IMR-90 (cell line): ENCODE measurements around the gene TMPRSS7. TPM values are rescaled to one million over a fixed set of nuclear protein-coding genes. Genes with fewer than 3 reads are reported as not detected.

ENCODE experiments used
- ATAC-seq: fragments of 200-7000 bp; cut with Tn5 transposase; 2 replicates; pipeline ENCODE4 v1.9.1; 2020; ENCODE audit warnings: low read depth, mild to moderate bottlenecking, moderate library complexity
- BruUV-seq: library from RNA; stranded (reverse); fragments of 400-500 nt; replicated peaks from 2 replicates; lab custom pipeline; 2021; lab: Mats Ljungman, UMichigan
- CTCF ChIA-PET: fragments of 300-600 bp; formaldehyde crosslinking; extraction: SDS; loops from one replicate; lab custom pipeline; 2021; ENCODE audit warnings: antibody characterized with exemption; lab: Yijun Ruan, JAX
- POLR2A ChIA-PET: fragments of 300-600 bp; sonication (Branson Sonifier 250); formaldehyde crosslinking; loops from one replicate; lab custom pipeline; 2022; ENCODE audit warnings: antibody characterized with exemption; ENCODE audit not compliant: unreplicated experiment; lab: Charles Lee
- DNase-seq: peaks from one replicate; pipeline ENCODE4 v3.0.0; 2013
- H2AFZ ChIP-seq: replicated peaks from 2 replicates; pipeline ENCODE3; 2013; ENCODE audit warnings: low read length, mild to moderate bottlenecking; ENCODE audit not compliant: poor library complexity
- H2AK5ac ChIP-seq: 2 replicates; pipeline ENCODE4 v1.6.1; 2013; ENCODE audit warnings: low read depth, low read length, inconsistent platforms
- H2AK9ac ChIP-seq: replicated peaks from 2 replicates; pipeline ENCODE3; 2013; ENCODE audit warnings: mild to moderate bottlenecking, low read depth, low read length, moderate library complexity; ENCODE audit not compliant: poor library complexity
- H2BK120ac ChIP-seq: 2 replicates; pipeline ENCODE4 v1.6.1; 2013; ENCODE audit warnings: low read depth, low read length, inconsistent platforms
- H2BK15ac ChIP-seq: 3 replicates; pipeline ENCODE4 v1.6.1; 2013; ENCODE audit warnings: low read depth, low read length, inconsistent platforms
- H2BK20ac ChIP-seq: 2 replicates; pipeline ENCODE4 v1.6.1; 2013; ENCODE audit warnings: low read depth, mild to moderate bottlenecking, inconsistent platforms, low read length, moderate library complexity
- H2BK5ac ChIP-seq: 2 replicates; pipeline ENCODE4 v1.6.1; 2013; ENCODE audit warnings: mild to moderate bottlenecking, low read depth, low read length, inconsistent platforms; ENCODE audit not compliant: poor library complexity, severe bottlenecking
- H3K14ac ChIP-seq: replicated peaks from 2 replicates; pipeline ENCODE4 v1.6.1; 2013; ENCODE audit warnings: low read depth, low read length, inconsistent platforms
- H3K18ac ChIP-seq: 2 replicates; pipeline ENCODE4 v1.6.1; 2013; ENCODE audit warnings: low read depth, low read length, control low read depth
- H3K23ac ChIP-seq: 2 replicates; pipeline ENCODE4 v1.6.1; 2013; ENCODE audit warnings: low read depth, low read length, inconsistent platforms
- H3K27ac ChIP-seq: 2 replicates; pipeline ENCODE4 v1.5.1; 2013; ENCODE audit warnings: mild to moderate bottlenecking, control low read depth, low read length; ENCODE audit not compliant: insufficient read depth
- H3K27me3 ChIP-seq: 2 replicates; pipeline ENCODE4 v1.6.1; 2013; ENCODE audit warnings: low read length; ENCODE audit not compliant: control insufficient read depth, insufficient read depth
- H3K36me3 ChIP-seq: 2 replicates; pipeline ENCODE4 v1.6.1; 2013; ENCODE audit warnings: low read length, mixed read lengths; ENCODE audit not compliant: control insufficient read depth, insufficient read depth
- H3K4ac ChIP-seq: 2 replicates; pipeline ENCODE4 v1.6.1; 2013; ENCODE audit warnings: low read depth, low read length, inconsistent platforms
- H3K4me1 ChIP-seq: 2 replicates; pipeline ENCODE4 v1.6.1; 2013; ENCODE audit warnings: low read length, mixed read lengths; ENCODE audit not compliant: control insufficient read depth, insufficient read depth
- H3K4me2 ChIP-seq: 2 replicates; pipeline ENCODE4 v1.6.1; 2013; ENCODE audit warnings: low read depth, mild to moderate bottlenecking, control low read depth, low read length, moderate library complexity
- H3K4me3 ChIP-seq: 2 replicates; pipeline ENCODE4 v1.5.1; 2013; ENCODE audit warnings: low read depth, mild to moderate bottlenecking, control low read depth, low read length, moderate library complexity; ENCODE audit not compliant: insufficient read depth
- H3K56ac ChIP-seq: 2 replicates; pipeline ENCODE4 v1.6.1; 2013; ENCODE audit warnings: low read length, inconsistent platforms; ENCODE audit not compliant: insufficient read depth; ENCODE audit errors: extremely low read depth
- H3K79me1 ChIP-seq, 2 experiments: 2 replicates each; pipeline ENCODE4 v1.6.1; 2013; ENCODE audit warnings: low read length in 2 of 2, inconsistent platforms in 1 of 2, low read depth in 1 of 2
- H3K9ac ChIP-seq: 2 replicates; pipeline ENCODE4 v1.6.1; 2013; ENCODE audit warnings: low read depth, low read length, control low read depth
- H3K9me1 ChIP-seq: 2 replicates; pipeline ENCODE4 v1.6.1; 2013; ENCODE audit warnings: low read length, inconsistent platforms; ENCODE audit not compliant: insufficient read depth
- H3K9me3 ChIP-seq: 2 replicates; pipeline ENCODE4 v1.6.1; 2013; ENCODE audit warnings: low read length; ENCODE audit not compliant: control insufficient read depth, insufficient read depth
- H4K20me1 ChIP-seq: 2 replicates; pipeline ENCODE4 v1.6.1; 2013; ENCODE audit warnings: low read length, inconsistent platforms; ENCODE audit not compliant: insufficient read depth
- H4K5ac ChIP-seq: 2 replicates; pipeline ENCODE4 v1.6.1; 2013; ENCODE audit warnings: mild to moderate bottlenecking, low read depth, low read length, control low read depth
- H4K8ac ChIP-seq, 2 experiments: 2 replicates each; pipeline ENCODE4 v1.6.1; 2013; ENCODE audit warnings: low read depth in 2 of 2, low read length in 2 of 2, control low read depth in 1 of 2, inconsistent platforms in 1 of 2
- H4K91ac ChIP-seq: 2 replicates; pipeline ENCODE4 v1.6.1; 2013; ENCODE audit warnings: low read depth, low read length, inconsistent platforms; ENCODE audit not compliant: insufficient read depth
- CEBPB ChIP-seq: IDR thresholded peaks from 2 replicates; pipeline ENCODE4 v1.6.1; 2012; ENCODE audit warnings: low read depth, low read length, improper control_type of control experiment
- POLR2A ChIP-seq: IDR thresholded peaks from 2 replicates; pipeline ENCODE4 v1.6.1; 2012; ENCODE audit warnings: mild to moderate bottlenecking, low read depth, low read length
- WGBS, 2 experiments: methylation state at CpG; one replicate each; pipeline versions ENCODE4 v1.1.5 to v1.1.7; 2013; ENCODE audit warnings: missing lambda C conversion rate in 2 of 2; ENCODE audit not compliant: insufficient read length in 1 of 2; ENCODE audit errors: extremely low coverage in 2 of 2; 5-methylcytosine and 5-hydroxymethylcytosine counted together
- dilution Hi-C: fragments of 300-500 bp; cut with HindIII; formaldehyde crosslinking; loops from one replicate; pipeline ENCODE4 v1.14.3; 2018; ENCODE audit warnings: low sequenced_read_pairs; ENCODE audit not compliant: unreplicated experiment
- in situ Hi-C: fragments of 300-500 bp; cut with MboI; formaldehyde crosslinking; loops from 3 replicates; pipeline ENCODE4 v1.14.3; 2019; ENCODE audit warnings: low sequenced_read_pairs, inconsistent platforms, mixed read lengths
- intact Hi-C: fragments of 100-400 bp; cut with micrococcal nuclease; formaldehyde crosslinking; loops from 2 replicates; pipeline ENCODE4 v1.10.0; 2022
- polyA plus RNA-seq, 3 experiments: library from polyadenylated mRNA; depleted of rRNA; stranded (reverse); fragments of >200 nt; gene quantifications; 2 replicates each; pipeline ENCODE4 v1.2.3, GENCODE V29; 2012; ENCODE audit warnings: low replicate concordance in 1 of 3
- total RNA-seq: library from RNA; depleted of rRNA; stranded (reverse); fragments of >200 nt; gene quantifications from 2 replicates; pipeline ENCODE4 v1.2.3, GENCODE V29; 2012
- TF ChIP-seq, protein P1 (sequence below): conservative IDR thresholded peaks from 2 replicates; pipeline ENCODE4 v1.5.1; 2012; ENCODE audit warnings: mild to moderate bottlenecking, low read depth, low read length, improper control_type of control experiment

The TMPRSS7 gene
- total and polyA plus RNA-seq, 2 of the 4 experiments (the other 2 are of a cell fraction), result 0.07 TPM; not detected in 1

- H3K79me1 ChIP-seq, result no peaks in the 10 kb centered on the region
These were observed 26.9 kb upstream of the TMPRSS7 start for GRCh38 chr3:112007633-112008032.

More at GRCh38 chr3:112007633-112008032, 26.9 kb upstream of the TMPRSS7 start:
- DNase-seq (peak; percentile 50), ATAC-seq (peak; percentile 74)
- Histone ChIP-seq H2BK120ac (no peak overlapping the region), H3K4me3 (no peak overlapping the region), H3K56ac (no peak overlapping the region), H3K4me2 (no peak overlapping the region), H2BK15ac (no peak overlapping the region), H2AK9ac (no peak overlapping the region), H4K5ac (no peak overlapping the region), H3K4ac (no peak overlapping the region), H3K27ac (no peak overlapping the region), H2BK20ac (no peak overlapping the region), H2BK5ac (no peak overlapping the region), H4K91ac (no peak overlapping the region), H3K27me3 (no peaks in the 10 kb centered on the region), H2AFZ (no peak overlapping the region), H3K9me3 (no peaks in the 10 kb centered on the region), H3K14ac (no peak overlapping the region), H4K20me1 (no peaks in the 10 kb centered on the region), H3K18ac (no peak overlapping the region), H4K8ac (no peak overlapping the region), H3K36me3 (no peaks in the 10 kb centered on the region), H3K23ac (0 out of 2 replicates have a peak overlapping the region, but pooled peaks have one; percentile 2), H2AK5ac (no peak overlapping the region), H3K4me1 (peaks cover 8% of the 10 kb centered on the region), H3K9ac (no peak overlapping the region), H3K9me1 (0 out of 2 replicates have a peak, but pooled peaks cover 3% of the 10 kb centered on the region)
- ChIA-PET POLR2A (interaction anchor here (0.7 kb wide), 1 partner anchor 147 kb away, joined by 4 read pairs; no protein-coding TSS in a partner anchor), CTCF (interaction anchor here (0.7 to 1.4 kb wide), 3 partner anchors 9 to 430 kb away, joined by 3 to 4 read pairs (median 3); no protein-coding TSS in a partner anchor)
- no CpG with 5 or more reads among the region's 1 CpG for WGBS, 2 experiments
- TF ChIP-seq, protein P1, sequence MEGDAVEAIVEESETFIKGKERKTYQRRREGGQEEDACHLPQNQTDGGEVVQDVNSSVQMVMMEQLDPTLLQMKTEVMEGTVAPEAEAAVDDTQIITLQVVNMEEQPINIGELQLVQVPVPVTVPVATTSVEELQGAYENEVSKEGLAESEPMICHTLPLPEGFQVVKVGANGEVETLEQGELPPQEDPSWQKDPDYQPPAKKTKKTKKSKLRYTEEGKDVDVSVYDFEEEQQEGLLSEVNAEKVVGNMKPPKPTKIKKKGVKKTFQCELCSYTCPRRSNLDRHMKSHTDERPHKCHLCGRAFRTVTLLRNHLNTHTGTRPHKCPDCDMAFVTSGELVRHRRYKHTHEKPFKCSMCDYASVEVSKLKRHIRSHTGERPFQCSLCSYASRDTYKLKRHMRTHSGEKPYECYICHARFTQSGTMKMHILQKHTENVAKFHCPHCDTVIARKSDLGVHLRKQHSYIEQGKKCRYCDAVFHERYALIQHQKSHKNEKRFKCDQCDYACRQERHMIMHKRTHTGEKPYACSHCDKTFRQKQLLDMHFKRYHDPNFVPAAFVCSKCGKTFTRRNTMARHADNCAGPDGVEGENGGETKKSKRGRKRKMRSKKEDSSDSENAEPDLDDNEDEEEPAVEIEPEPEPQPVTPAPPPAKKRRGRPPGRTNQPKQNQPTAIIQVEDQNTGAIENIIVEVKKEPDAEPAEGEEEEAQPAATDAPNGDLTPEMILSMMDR, result no peak
- TF ChIP-seq POLR2A, result no peak
- peak; percentile 9; the same call in 1 of the 2 replicates for TF ChIP-seq CEBPB
- dilution Hi-C loops, result no loop called here
- intact Hi-C loops, result no loop called here
- BruUV-seq, result no TSS peak
- in situ Hi-C loops, result no loop called here
